ENCODE data around the gene BRF1.
A peak's percentile ranks its signal among the peaks of the same experiment; 100 is the strongest.

The BRF1 gene

GRCh38 chr14:105173901-105174894, 126.6 kb downstream of the BRF1 start:
- no peak for DNase-seq (ENCODE audit: low read depth in 3 of 3)

GRCh38 chr14:105173145-105173544, 127.7 kb downstream of the BRF1 start:
- DNase-seq (ENCODE audit: low read depth in 3 of 3), result no peak

GRCh38 chr14:105172476-105172875, 128.3 kb downstream of the BRF1 start:
- DNase-seq (ENCODE audit: low read depth in 3 of 3), result no peak

- no peak for DNase-seq (ENCODE audit: low read depth in 3 of 3)
These were observed 129.7 kb downstream of the BRF1 start for GRCh38 chr14:105171004-105171673.

- DNase-seq (ENCODE audit: low read depth in 3 of 3), result no peak
These were observed 130.8 kb downstream of the BRF1 start for GRCh38 chr14:105169776-105170655.

- peak in 1 of 3 experiments; percentile 51 for DNase-seq (ENCODE audit: low read depth in 3 of 3)
These were observed 131.8 kb downstream of the BRF1 start for GRCh38 chr14:105168979-105169507.

GRCh38 chr14:105168496-105168978, 132.3 kb downstream of the BRF1 start, which contains the start of gene JAG2:
Gene JAG2, minus strand, starts transcription at chr14:105168776. Its CDS starts 356 bp downstream, at chr14:105168420.
- DNase-seq (ENCODE audit: low read depth in 3 of 3), result peak in 2 of 3 experiments; percentile 40 to 62

GRCh38 chr14:105168093-105168420, 132.7 kb downstream of the BRF1 start:
- DNase-seq (ENCODE audit: low read depth in 3 of 3), result no peak

GRCh38 chr14:105167303-105168092, 133.3 kb downstream of the BRF1 start:
- DNase-seq (ENCODE audit: low read depth in 3 of 3), result no peak

- DNase-seq (ENCODE audit: low read depth in 3 of 3), result no peak
These were observed 134.1 kb downstream of the BRF1 start for GRCh38 chr14:105166571-105167302.

GRCh38 chr14:105165761-105166485, 134.9 kb downstream of the BRF1 start:
- no peak for DNase-seq (ENCODE audit: low read depth in 3 of 3)

- DNase-seq (ENCODE audit: low read depth in 3 of 3), result no peak
These were observed 135.6 kb downstream of the BRF1 start for GRCh38 chr14:105165134-105165704.

GRCh38 chr14:105163040-105163742, 137.6 kb downstream of the BRF1 start:
- DNase-seq (ENCODE audit: low read depth in 3 of 3), result no peak

GRCh38 chr14:105162669-105162979, 138.2 kb downstream of the BRF1 start:
- no peak for DNase-seq (ENCODE audit: low read depth in 3 of 3)

- no peak for DNase-seq (ENCODE audit: low read depth in 3 of 3)
These were observed 138.7 kb downstream of the BRF1 start for GRCh38 chr14:105161964-105162668.

- no peak for DNase-seq (ENCODE audit: low read depth in 3 of 3)
These were observed 139.5 kb downstream of the BRF1 start for GRCh38 chr14:105161309-105161708.

- no peak for DNase-seq (ENCODE audit: low read depth in 3 of 3)
These were observed 140.0 kb downstream of the BRF1 start for GRCh38 chr14:105160776-105161175.

GRCh38 chr14:105159344-105159743, 141.5 kb downstream of the BRF1 start:
- no peak for DNase-seq (ENCODE audit: low read depth in 3 of 3)

All from stimulated activated CD4-positive, alpha-beta T cell treated with anti-CD3 and anti-CD28 coated beads, TNF-alpha, amount 100 ng/mL, for 24 hours (primary cell).